Pancreas (tissue), 10 donors: ENCODE data around the gene ASB16. TPM values are rescaled to one million over a fixed set of nuclear protein-coding genes. Genes with fewer than 3 reads are reported as not detected.

Experiments
- ATAC-seq, 4 donors: fragments of 200-7000 bp; cut with Tn5 transposase; one replicate each; pipeline versions ENCODE4 v1.8.0 to v1.9.1; 2020; ENCODE audit warnings: mild to moderate bottlenecking in 4 of 4, moderate library complexity in 4 of 4
- DNase-seq, 6 donors: peaks; one replicate each; pipeline ENCODE4 v3.0.0-alpha.2; 2020
- FAIRE-seq: peaks from 2 replicates; lab custom pipeline; 2012; peaks lifted over from hg19 to GRCh38; lab: Jason Lieb, UNC
- H3K27ac ChIP-seq, 4 donors: fragments of 200-600 bp; sonication (generic); 1 replicate in 3 of 4; 2 replicates in 1 of 4; pipeline versions ENCODE4 v1.5.0 to v1.8.0; 2020
- H3K27me3 ChIP-seq, 4 donors: fragments of 200-600 bp; one replicate each; pipeline ENCODE4 v1.8.0; 2021
- H3K36me3 ChIP-seq, 3 donors: fragments of 200-600 bp; sonication (generic) in 1 of 3; one replicate each; pipeline versions ENCODE4 v1.5.0 to v1.8.0; 2020 to 2021
- H3K4me1 ChIP-seq, 3 donors: fragments of 200-600 bp; one replicate each; pipeline ENCODE4 v1.8.0; 2021
- H3K4me3 ChIP-seq, 4 donors: fragments of 200-600 bp; sonication (generic) in 2 of 4; one replicate each; pipeline versions ENCODE4 v1.5.0 to v1.8.0; 2020 to 2021
- H3K9me3 ChIP-seq, 4 donors: fragments of 200-600 bp; one replicate each; pipeline ENCODE4 v1.8.0; 2021
- CTCF ChIP-seq, 4 donors: fragments of 200-600 bp; sonication (generic) in 3 of 4; IDR thresholded peaks; one replicate each; pipeline versions ENCODE4 v1.5.0 to v1.8.0; 2021; ENCODE audit warnings: antibody characterized with exemption in 4 of 4
- WGBS, 2 donors: extraction: QIAGEN DNeasy Blood & Tissue Kit; methylation state at CpG; one replicate each; pipeline ENCODE4 v1.1.7; 2013; 5-methylcytosine and 5-hydroxymethylcytosine counted together
- intact Hi-C, 3 donors: fragments of 100-400 bp; cut with DNase I; formaldehyde crosslinking; loops; one replicate each; pipeline versions ENCODE4 v1.11.1 to v1.14.2; 2022
- polyA plus RNA-seq, 2 donors: library from polyadenylated mRNA; stranded (reverse); fragments of 200-250 nt; gene quantifications; one replicate each; pipeline ENCODE4 v1.2.3, GENCODE V29; 2013
- total RNA-seq, 6 donors: library from RNA; stranded (reverse); fragmentation: NEBNext Ultra II Directional in 4 of 6; extraction: Animal tissue kit (Norgen Biotek cat#: 25700) in 4 of 6; gene quantifications; one replicate each; pipeline versions ENCODE4 v1.2.1 to v1.2.4, GENCODE V29; 2021 to 2023
- donor health status: healthy with polysubstance abuse.
- donor health status: DM: no; HTN: no; CAD: no; lungs with moderate emphysema.
- donor health status: DM: no; HTN: no; CAD: no.
- donor health status: control.
- donor health status: control.
- donor health status: Bipolar disorder and iron deficiency.
- donor health status: DM: yes; HTN: yes; CAD: no.
- donor health status: DM: no; HTN: no; CAD: no.
- donor health status: DM: no; HTN: no; CAD: no.
- donor health status: DM: yes; HTN: yes; CAD: no.

Gene ASB16
- total and polyA plus RNA-seq, 8 donors = 1.1 to 3.9 (median 2.3) TPM

GRCh38 chr17:44152875-44153274 is 17.6 kb upstream of the ASB16 start:
- H3K9me3 ChIP-seq = no peaks in the 10 kb centered on the region
- ATAC-seq (no peak), FAIRE-seq (no peak), DNase-seq (no peak)
- 93 to 100% methylated on average over 4 of the region's 4 CpGs for WGBS, 2 donors
- intact Hi-C loops = no loop called here
- no peaks in the 10 kb centered on the region for H3K4me1 ChIP-seq
- H3K27ac ChIP-seq = no peak overlapping the region
- H3K36me3 ChIP-seq = no peaks in the 10 kb centered on the region
- TF ChIP-seq CTCF (IDR thresholded peaks at IDR 0.05) = no peak
- H3K27me3 ChIP-seq = no peaks in the 10 kb centered on the region
- H3K4me3 ChIP-seq = no peak overlapping the region

- FAIRE-seq = no peak
- ATAC-seq = no peak
- no peak overlapping the region for H3K27ac ChIP-seq
- WGBS, 2 donors = 78 to 97% methylated on average over 2 of the region's 2 CpGs
- H3K36me3 ChIP-seq = no peaks in the 10 kb centered on the region
- H3K27me3 ChIP-seq = no peaks in the 10 kb centered on the region
- no peak for DNase-seq
- H3K4me1 ChIP-seq = no peaks in the 10 kb centered on the region
- no peaks in the 10 kb centered on the region for H3K9me3 ChIP-seq
- intact Hi-C loops = no loop called here
- TF ChIP-seq CTCF (IDR thresholded peaks at IDR 0.05) = no peak
- no peak overlapping the region for H3K4me3 ChIP-seq
Measured at GRCh38 chr17:44155488-44155887, 15.0 kb upstream of the ASB16 start.

GRCh38 chr17:44159519-44160210 is 10.8 kb upstream of the ASB16 start:
- Histone ChIP-seq H3K9me3 (no peaks in the 10 kb centered on the region), H3K4me3 (no peak overlapping the region), H3K4me1 (no peaks in the 10 kb centered on the region), H3K27ac (no peak overlapping the region), H3K36me3 (no peaks in the 10 kb centered on the region), H3K27me3 (no peaks in the 10 kb centered on the region)
- ATAC-seq = no peak
- TF ChIP-seq CTCF (IDR thresholded peaks at IDR 0.05) = no peak
- intact Hi-C loops = loop anchor here in 1 of 3 donors (10.0 kb wide), 1 partner anchor 215 kb away; the partner anchor contains the start of gene PPY
- no peak for DNase-seq
- 86 to 89% methylated on average over 15 of the region's 15 CpGs for WGBS, 2 donors
- no peak for FAIRE-seq

GRCh38 chr17:44164476-44164875 is 6.0 kb upstream of the ASB16 start:
- no peak overlapping the region for H3K4me3 ChIP-seq
- no peaks in the 10 kb centered on the region for H3K27me3 ChIP-seq
- no peaks in the 10 kb centered on the region for H3K4me1 ChIP-seq
- DNase-seq (no peak), ATAC-seq (no peak), FAIRE-seq (no peak)
- intact Hi-C loops = loop anchor here in 1 of 3 donors (10.0 kb wide), 1 partner anchor 220 kb away; the partner anchor contains the start of gene PPY
- 94 to 97% methylated on average over 1 of the region's 1 CpG for WGBS, 2 donors
- H3K9me3 ChIP-seq = no peaks in the 10 kb centered on the region
- no peaks in the 10 kb centered on the region for H3K36me3 ChIP-seq
- no peak overlapping the region for H3K27ac ChIP-seq
- TF ChIP-seq CTCF (IDR thresholded peaks at IDR 0.05) = no peak
